GM23338 (cell line): ENCODE data around the gene ERN1. TPM values are rescaled to one million over a fixed set of nuclear protein-coding genes. Genes with fewer than 3 reads are reported as not detected.
A peak's percentile ranks its signal among the peaks of the same experiment; 100 is the strongest.

Experiments
- ATAC-seq: fragments of 200-7000 bp; cut with Tn5 transposase; 3 replicates; pipeline ENCODE4 v1.9.1; 2020
- DNase-seq: peaks from one replicate; pipeline ENCODE4 v3.0.0-alpha.2; 2015; ENCODE audit warnings: low spot score
- H2AFZ ChIP-seq: fragments of 200-600 bp; sonication (generic); 2 replicates; pipeline ENCODE4 v1.8.0; 2016; ENCODE audit warnings: antibody characterized with exemption, mild to moderate bottlenecking, moderate library complexity
- H3F3A ChIP-seq: fragments of 200-600 bp; sonication (generic); replicated peaks from 2 replicates; pipeline ENCODE4 v1.8.0; 2017; ENCODE audit warnings: antibody characterized with exemption, mixed run types, low read depth
- H3K27ac ChIP-seq: fragments of 200-600 bp; sonication (generic); 2 replicates; pipeline ENCODE4 v1.6.1; 2016; ENCODE audit warnings: low read depth
- H3K27me3 ChIP-seq: fragments of 200-600 bp; sonication (generic); 2 replicates; pipeline ENCODE4 v1.8.0; 2016; ENCODE audit warnings: mild to moderate bottlenecking, mixed run types, moderate library complexity; ENCODE audit not compliant: insufficient read depth
- H3K36me3 ChIP-seq: fragments of 200-600 bp; sonication (generic); 2 replicates; pipeline ENCODE4 v1.8.0; 2016; ENCODE audit warnings: mild to moderate bottlenecking; ENCODE audit not compliant: insufficient read depth
- H3K4me1 ChIP-seq: fragments of 200-600 bp; sonication (generic); 2 replicates; pipeline ENCODE4 v1.8.0; 2016; ENCODE audit warnings: mild to moderate bottlenecking, moderate library complexity; ENCODE audit not compliant: insufficient read depth
- H3K4me2 ChIP-seq: fragments of 200-600 bp; sonication (generic); 2 replicates; pipeline ENCODE4 v1.7.1; 2017; ENCODE audit warnings: mixed run types
- H3K4me3 ChIP-seq: fragments of 200-600 bp; sonication (generic); 2 replicates; pipeline ENCODE4 v1.6.1; 2016; ENCODE audit warnings: mixed run types
- H3K79me2 ChIP-seq: fragments of 200-600 bp; sonication (generic); replicated peaks from 2 replicates; pipeline ENCODE4 v1.8.0; 2017; ENCODE audit warnings: mild to moderate bottlenecking; ENCODE audit not compliant: insufficient read depth
- H3K9me2 ChIP-seq: fragments of 200-600 bp; sonication (generic); 2 replicates; pipeline ENCODE4 v1.8.0; 2017; ENCODE audit not compliant: insufficient read depth
- H4K20me1 ChIP-seq: fragments of 200-600 bp; sonication (generic); replicated peaks from 2 replicates; pipeline ENCODE4 v1.8.0; 2017; ENCODE audit warnings: mild to moderate bottlenecking; ENCODE audit not compliant: insufficient read depth
- H3K27ac Mint-ChIP-seq: 2 replicates; pipeline ENCODE4 v1.8.0; 2020; ENCODE audit warnings: inconsistent platforms, mild to moderate bottlenecking, moderate library complexity, mixed read lengths
- H3K27me3 Mint-ChIP-seq: 3 replicates; pipeline ENCODE4 v1.8.0; 2022; ENCODE audit warnings: low read depth, mild to moderate bottlenecking, moderate library complexity, mixed read lengths, inconsistent platforms; ENCODE audit not compliant: insufficient read depth, poor library complexity
- H3K36me3 Mint-ChIP-seq: 3 replicates; pipeline ENCODE4 v1.8.0; 2021; ENCODE audit warnings: low read depth, mild to moderate bottlenecking, inconsistent platforms, moderate library complexity, mixed read lengths
- H3K4me1 Mint-ChIP-seq: 3 replicates; pipeline ENCODE4 v1.8.0; 2020; ENCODE audit warnings: mild to moderate bottlenecking, inconsistent platforms, mixed read lengths
- H3K4me3 Mint-ChIP-seq: 3 replicates; pipeline ENCODE4 v1.8.0; 2021; ENCODE audit warnings: moderate library complexity, mild to moderate bottlenecking, inconsistent platforms, mixed read lengths
- H3K9me3 Mint-ChIP-seq: 3 replicates; pipeline ENCODE4 v1.8.0; 2020; ENCODE audit warnings: moderate library complexity, mild to moderate bottlenecking, inconsistent platforms, mixed read lengths
- CREB1 ChIP-seq: fragments of 250-450 bp; sonication (Bioruptor Pico); IDR thresholded peaks from 2 replicates; pipeline ENCODE4 v1.5.0; 2020; ENCODE audit warnings: low read depth, mild to moderate bottlenecking, moderate library complexity
- EZH2 ChIP-seq: fragments of 200-600 bp; sonication (generic); IDR thresholded peaks from one replicate; pipeline ENCODE4 v1.8.0; 2017; ENCODE audit warnings: antibody characterized with exemption, mild to moderate bottlenecking, low read depth; ENCODE audit not compliant: unreplicated experiment
- EZH2phosphoT487 ChIP-seq: fragments of 200-600 bp; sonication (generic); IDR thresholded peaks from one replicate; pipeline ENCODE4 v1.8.1; 2018; ENCODE audit warnings: antibody characterized with exemption; ENCODE audit not compliant: unreplicated experiment
- POLR2AphosphoS5 ChIP-seq: IDR thresholded peaks from 2 replicates; pipeline ENCODE4 v1.6.1; 2016; ENCODE audit warnings: antibody characterized with exemption, low read depth
- ZNF462 ChIP-seq: fragments of 250-450 bp; sonication (Bioruptor Pico); IDR thresholded peaks from 2 replicates; pipeline ENCODE4 v1.5.0; 2020; ENCODE audit warnings: mild to moderate bottlenecking, moderate library complexity
- polyA plus RNA-seq: library from polyadenylated mRNA; unstranded; fragments of >200 nt; fragmentation: Nextera tagmentation; extraction: Ambion mirVana; gene quantifications from 2 replicates; pipeline ENCODE4 v1.2.1, GENCODE V29; 2016
- total RNA-seq: library from RNA; depleted of rRNA; stranded (reverse); fragments of >200 nt; shearing (Covaris generic); gene quantifications from 2 replicates; pipeline ENCODE4 v1.2.3, GENCODE V29; 2014

The ERN1 gene
- total and polyA plus RNA-seq, 2 experiments from 2014 or later, result 5.9 to 7.5 TPM

GRCh38 chr17:63997341-63998048 is 132.4 kb downstream of the ERN1 start:
- H2AFZ ChIP-seq, result peak overlapping the region; percentile 100
- peak overlapping the region; percentile 98 for H3K4me3 ChIP-seq
- no peaks in the 10 kb centered on the region; the same call in 2 of the 3 replicates for H3K36me3 Mint-ChIP-seq
- H3K27ac Mint-ChIP-seq, result no peak overlapping the region
- peak overlapping the region; percentile 84 for H3K4me3 Mint-ChIP-seq
- peaks cover 10% of the 10 kb centered on the region for H3K4me1 ChIP-seq
- no peaks in the 10 kb centered on the region for H3K9me2 ChIP-seq
- peaks cover 22% of the 10 kb centered on the region for H3K27me3 Mint-ChIP-seq
- TF ChIP-seq POLR2AphosphoS5 (no peak), CREB1 (no peak), EZH2 (no peak), EZH2phosphoT487 (no peak)
- H3K36me3 ChIP-seq, result no peaks in the 10 kb centered on the region
- H3K9me3 Mint-ChIP-seq, result no peaks in the 10 kb centered on the region; the same call in 2 of the 3 replicates
- H3K79me2 ChIP-seq, result no peaks in the 10 kb centered on the region
- H3K27ac ChIP-seq, result no peak overlapping the region
- ATAC-seq, result peak; percentile 10
- no peaks in the 10 kb centered on the region for H4K20me1 ChIP-seq
- no peaks in the 10 kb centered on the region for H3F3A ChIP-seq
- H3K4me2 ChIP-seq, result peak overlapping the region; percentile 97
- H3K27me3 ChIP-seq, result peaks cover 22% of the 10 kb centered on the region
- DNase-seq, result peak; percentile 53
- peaks cover 18% of the 10 kb centered on the region for H3K4me1 Mint-ChIP-seq

GRCh38 chr17:63996430-63997182 is 133.3 kb downstream of the ERN1 start:
- H3K4me3 Mint-ChIP-seq, result peak overlapping the region; percentile 84

GRCh38 chr17:63995626-63996025 is 134.3 kb downstream of the ERN1 start:
- H3K4me1 Mint-ChIP-seq, result peaks cover 21% of the 10 kb centered on the region
- H2AFZ ChIP-seq, result no peak overlapping the region
- peaks cover 10% of the 10 kb centered on the region for H3K4me1 ChIP-seq
- peaks cover 24% of the 10 kb centered on the region for H3K27me3 Mint-ChIP-seq
- no peaks in the 10 kb centered on the region for H3K79me2 ChIP-seq
- no peak overlapping the region for H3K4me2 ChIP-seq
- H3K27me3 ChIP-seq, result peaks cover 22% of the 10 kb centered on the region
- no peaks in the 10 kb centered on the region for H3K9me2 ChIP-seq
- H3K27ac Mint-ChIP-seq, result no peak overlapping the region
- no peaks in the 10 kb centered on the region for H4K20me1 ChIP-seq
- ATAC-seq (no peak), DNase-seq (no peak)
- no peaks in the 10 kb centered on the region; the same call in 2 of the 3 replicates for H3K9me3 Mint-ChIP-seq
- no peak overlapping the region for H3K27ac ChIP-seq
- no peak overlapping the region for H3K4me3 ChIP-seq
- no peaks in the 10 kb centered on the region for H3F3A ChIP-seq
- H3K36me3 Mint-ChIP-seq, result no peaks in the 10 kb centered on the region; the same call in 2 of the 3 replicates
- no peaks in the 10 kb centered on the region for H3K36me3 ChIP-seq
- no peak overlapping the region; the same call in 2 of the 3 replicates for H3K4me3 Mint-ChIP-seq
- TF ChIP-seq EZH2phosphoT487 (no peak), POLR2AphosphoS5 (no peak), ZNF462 (CRISPR knock-in tag) (no peak)

More at GRCh38 chr17:63996430-63997182, 133.3 kb downstream of the ERN1 start:
- H4K20me1 ChIP-seq, result no peaks in the 10 kb centered on the region
- peak overlapping the region; percentile 97 for H3K4me2 ChIP-seq
- no peaks in the 10 kb centered on the region for H3K79me2 ChIP-seq
- ATAC-seq (no peak), DNase-seq (no peak)
- peaks cover 18% of the 10 kb centered on the region for H3K4me1 Mint-ChIP-seq
- H3F3A ChIP-seq, result no peaks in the 10 kb centered on the region
- H3K9me2 ChIP-seq, result no peaks in the 10 kb centered on the region
- no peak overlapping the region for H3K27ac Mint-ChIP-seq
- peaks cover 10% of the 10 kb centered on the region for H3K4me1 ChIP-seq
- H3K9me3 Mint-ChIP-seq, result no peaks in the 10 kb centered on the region; the same call in 2 of the 3 replicates
- TF ChIP-seq POLR2AphosphoS5, result no peak
- TF ChIP-seq EZH2phosphoT487, result no peak
- no peaks in the 10 kb centered on the region; the same call in 2 of the 3 replicates for H3K36me3 Mint-ChIP-seq
- peaks cover 22% of the 10 kb centered on the region for H3K27me3 ChIP-seq
- H3K27ac ChIP-seq, result no peak overlapping the region
- 0 out of 2 replicates have a peak overlapping the region, but pooled peaks have one; percentile 98 for H3K4me3 ChIP-seq
- peaks cover 25% of the 10 kb centered on the region for H3K27me3 Mint-ChIP-seq
- peak overlapping the region; percentile 100 for H2AFZ ChIP-seq
- no peaks in the 10 kb centered on the region for H3K36me3 ChIP-seq
